Tongue (tissue), 2 donors: ENCODE measurements around the gene BASP1. TPM values are rescaled to one million over a fixed set of nuclear protein-coding genes. Genes with fewer than 3 reads are reported as not detected.
"Not testable (repeated sequence)": the region's sequence is repeated elsewhere in the genome, so short reads cannot be mapped to it uniquely, and the experiment has no call there.

Experiments
- DNase-seq: peaks from one replicate; pipeline ENCODE4 v3.0.0-alpha.2; 2015
- total RNA-seq: library from RNA; depleted of rRNA; stranded (reverse); fragments of >200 nt; gene quantifications from one replicate; pipeline ENCODE4 v1.2.3, GENCODE V29; 2014

BASP1 gene
- total RNA-seq, 1 donor from 2014 or later: 36.0 TPM

- DNase-seq: no peak
Observed at GRCh38 chr5:17256171-17256570, 38.7 kb downstream of the BASP1 start.

GRCh38 chr5:17256839-17257238 lies 39.4 kb downstream of the BASP1 start:
- DNase-seq: no peak

- no peak for DNase-seq
Observed at GRCh38 chr5:17257705-17258273, 40.4 kb downstream of the BASP1 start.

- DNase-seq: no peak
Observed at GRCh38 chr5:17258431-17258830, 41.0 kb downstream of the BASP1 start.

- not testable (repeated sequence) for DNase-seq
Observed at GRCh38 chr5:17259012-17259411, 41.6 kb downstream of the BASP1 start.

- no peak for DNase-seq
Observed at GRCh38 chr5:17259630-17260257, 42.3 kb downstream of the BASP1 start.

GRCh38 chr5:17260549-17260948 lies 43.1 kb downstream of the BASP1 start:
- DNase-seq: no peak

- DNase-seq: no peak
Observed at GRCh38 chr5:17261075-17261474, 43.6 kb downstream of the BASP1 start.

- DNase-seq: no peak
Observed at GRCh38 chr5:17265041-17265440, 47.6 kb downstream of the BASP1 start.

GRCh38 chr5:17267106-17267505 lies 49.7 kb downstream of the BASP1 start:
- DNase-seq: no peak

- DNase-seq: no peak
Observed at GRCh38 chr5:17269201-17269600, 51.8 kb downstream of the BASP1 start.

GRCh38 chr5:17272111-17272510 lies 54.7 kb downstream of the BASP1 start:
- no peak for DNase-seq

GRCh38 chr5:17275289-17276158 lies 58.1 kb downstream of the BASP1 start:
- no peak for DNase-seq

GRCh38 chr5:17276445-17276844 lies 59.0 kb downstream of the BASP1 start:
- DNase-seq: no peak

GRCh38 chr5:17277907-17278306 lies 60.5 kb downstream of the BASP1 start:
- DNase-seq: no peak

GRCh38 chr5:17278931-17279330 lies 61.5 kb downstream of the BASP1 start:
- DNase-seq: no peak

- DNase-seq: no peak
Observed at GRCh38 chr5:17279487-17279886, 62.1 kb downstream of the BASP1 start.

GRCh38 chr5:17282283-17283120 lies 65.1 kb downstream of the BASP1 start:
- no peak for DNase-seq

GRCh38 chr5:17283121-17283415 lies 65.6 kb downstream of the BASP1 start:
- DNase-seq: no peak

- DNase-seq: no peak
Observed at GRCh38 chr5:17287501-17288155, 70.2 kb downstream of the BASP1 start.

GRCh38 chr5:17288570-17288969 lies 71.1 kb downstream of the BASP1 start:
- no peak for DNase-seq
